ENCODE results near the gene AATK. TPM values are rescaled to one million over a fixed set of nuclear protein-coding genes. Genes with fewer than 3 reads are reported as not detected.

Gene AATK
- total and polyA plus RNA-seq, 2 of the 4 experiments (the other 2 are of a cell fraction) = under 0.01 to 0.21 TPM

DNA sequence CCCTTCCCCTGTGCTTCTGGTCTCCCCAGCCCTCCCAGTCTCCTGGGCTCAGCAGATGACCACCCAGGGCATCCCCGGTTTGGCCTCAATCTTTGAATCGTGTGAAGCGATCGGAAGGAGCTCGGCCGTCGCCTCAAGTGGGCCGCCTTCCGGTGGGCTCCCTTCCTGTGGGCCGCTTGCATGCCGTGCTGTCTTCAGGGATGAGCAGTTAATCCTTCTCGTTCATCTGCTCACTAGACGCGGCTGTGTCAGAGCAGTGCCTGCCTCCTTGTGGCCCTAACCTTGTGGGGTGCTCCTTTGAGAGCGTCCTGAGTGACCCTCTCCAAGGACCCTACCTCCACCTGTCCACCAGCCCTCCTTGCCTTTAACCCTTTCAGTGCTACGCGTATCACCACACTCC lies 90.7 kb downstream of the AATK start:
- TF ChIP-seq NFE2L2 (IDR thresholded peaks at IDR 0.05; ENCODE audit: low read depth, low read length) (no peak), FOS (IDR thresholded peaks at IDR 0.05; ENCODE audit: low read depth, low read length) (no peak), MAFK (IDR thresholded peaks at IDR 0.05; ENCODE audit: low read depth, low read length) (no peak), RFX5 (IDR thresholded peaks at IDR 0.05; ENCODE audit: low read depth, low read length) (no peak), POLR2A (IDR thresholded peaks at IDR 0.05; ENCODE audit: low read depth, low read length) (no peak), CEBPB (IDR thresholded peaks at IDR 0.05; ENCODE audit: low read depth, low read length) (no peak), CHD1 (IDR thresholded peaks at IDR 0.05; ENCODE audit: low read depth, low read length) (no peak), MXI1 (IDR thresholded peaks at IDR 0.05; ENCODE audit: borderline replicate concordance, low read depth, low read length) (no peak), MAZ (IDR thresholded peaks at IDR 0.05; ENCODE audit: borderline replicate concordance, low read depth, low read length) (no peak), BHLHE40 (IDR thresholded peaks at IDR 0.05; ENCODE audit: low read depth, low read length) (no peak), RCOR1 (IDR thresholded peaks at IDR 0.05; ENCODE audit: insufficient replicate concordance, low read length) (no peak)
- TF ChIP-seq, protein P1, sequence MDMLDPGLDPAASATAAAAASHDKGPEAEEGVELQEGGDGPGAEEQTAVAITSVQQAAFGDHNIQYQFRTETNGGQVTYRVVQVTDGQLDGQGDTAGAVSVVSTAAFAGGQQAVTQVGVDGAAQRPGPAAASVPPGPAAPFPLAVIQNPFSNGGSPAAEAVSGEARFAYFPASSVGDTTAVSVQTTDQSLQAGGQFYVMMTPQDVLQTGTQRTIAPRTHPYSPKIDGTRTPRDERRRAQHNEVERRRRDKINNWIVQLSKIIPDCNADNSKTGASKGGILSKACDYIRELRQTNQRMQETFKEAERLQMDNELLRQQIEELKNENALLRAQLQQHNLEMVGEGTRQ (IDR thresholded peaks at IDR 0.05; ENCODE audit: low read depth, low read length) = no peak
- TF ChIP-seq, protein P2, sequence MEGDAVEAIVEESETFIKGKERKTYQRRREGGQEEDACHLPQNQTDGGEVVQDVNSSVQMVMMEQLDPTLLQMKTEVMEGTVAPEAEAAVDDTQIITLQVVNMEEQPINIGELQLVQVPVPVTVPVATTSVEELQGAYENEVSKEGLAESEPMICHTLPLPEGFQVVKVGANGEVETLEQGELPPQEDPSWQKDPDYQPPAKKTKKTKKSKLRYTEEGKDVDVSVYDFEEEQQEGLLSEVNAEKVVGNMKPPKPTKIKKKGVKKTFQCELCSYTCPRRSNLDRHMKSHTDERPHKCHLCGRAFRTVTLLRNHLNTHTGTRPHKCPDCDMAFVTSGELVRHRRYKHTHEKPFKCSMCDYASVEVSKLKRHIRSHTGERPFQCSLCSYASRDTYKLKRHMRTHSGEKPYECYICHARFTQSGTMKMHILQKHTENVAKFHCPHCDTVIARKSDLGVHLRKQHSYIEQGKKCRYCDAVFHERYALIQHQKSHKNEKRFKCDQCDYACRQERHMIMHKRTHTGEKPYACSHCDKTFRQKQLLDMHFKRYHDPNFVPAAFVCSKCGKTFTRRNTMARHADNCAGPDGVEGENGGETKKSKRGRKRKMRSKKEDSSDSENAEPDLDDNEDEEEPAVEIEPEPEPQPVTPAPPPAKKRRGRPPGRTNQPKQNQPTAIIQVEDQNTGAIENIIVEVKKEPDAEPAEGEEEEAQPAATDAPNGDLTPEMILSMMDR (conservative IDR thresholded peaks at IDR 0.05; ENCODE audit: low read depth, low read length) = no peak
- TF ChIP-seq, protein P3, sequence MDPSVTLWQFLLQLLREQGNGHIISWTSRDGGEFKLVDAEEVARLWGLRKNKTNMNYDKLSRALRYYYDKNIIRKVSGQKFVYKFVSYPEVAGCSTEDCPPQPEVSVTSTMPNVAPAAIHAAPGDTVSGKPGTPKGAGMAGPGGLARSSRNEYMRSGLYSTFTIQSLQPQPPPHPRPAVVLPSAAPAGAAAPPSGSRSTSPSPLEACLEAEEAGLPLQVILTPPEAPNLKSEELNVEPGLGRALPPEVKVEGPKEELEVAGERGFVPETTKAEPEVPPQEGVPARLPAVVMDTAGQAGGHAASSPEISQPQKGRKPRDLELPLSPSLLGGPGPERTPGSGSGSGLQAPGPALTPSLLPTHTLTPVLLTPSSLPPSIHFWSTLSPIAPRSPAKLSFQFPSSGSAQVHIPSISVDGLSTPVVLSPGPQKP (IDR thresholded peaks at IDR 0.05; ENCODE audit: borderline replicate concordance, low read depth, low read length) = no peak
- Histone ChIP-seq H3K23ac (ENCODE audit: low read depth, low read length) (no peak overlapping the region), H2BK5ac (ENCODE audit: low read depth, low read length, poor library complexity, severe bottlenecking) (no peak overlapping the region), H2AK5ac (ENCODE audit: low read depth, low read length) (no peak overlapping the region), H3K79me1 (ENCODE audit: low read depth in 1 of 2, low read length in 2 of 2) (peaks cover 0 to 4% of the 10 kb centered on the region in 2 experiments; a peak in 1 of 4 replicates), H3K27ac (ENCODE audit: insufficient read depth, low read length) (no peak overlapping the region), H2BK120ac (ENCODE audit: low read depth, low read length) (no peak overlapping the region), H3K4ac (ENCODE audit: low read depth, low read length) (no peak overlapping the region), H3K4me3 (ENCODE audit: insufficient read depth, low read depth, low read length) (no peak overlapping the region), H3K4me1 (ENCODE audit: control insufficient read depth, insufficient read depth, low read length) (no peaks in the 10 kb centered on the region), H3K9me1 (ENCODE audit: insufficient read depth, low read length) (peaks cover 8% of the 10 kb centered on the region), H2BK20ac (ENCODE audit: low read depth, low read length) (no peak overlapping the region), H3K56ac (ENCODE audit: extremely low read depth, insufficient read depth, low read length) (no peak overlapping the region), H3K9me3 (ENCODE audit: control insufficient read depth, insufficient read depth, low read length) (no peaks in the 10 kb centered on the region), H3K14ac (replicated peaks; ENCODE audit: low read depth, low read length) (no peak overlapping the region), H4K8ac (ENCODE audit: low read depth in 2 of 2, low read length in 2 of 2) (no peak overlapping the region), H2AFZ (replicated peaks; ENCODE audit: low read length, poor library complexity) (no peak overlapping the region), H4K5ac (ENCODE audit: low read depth, low read length) (no peak overlapping the region), H3K18ac (ENCODE audit: low read depth, low read length) (no peak overlapping the region), H3K4me2 (ENCODE audit: low read depth, low read length) (no peak overlapping the region), H2BK15ac (ENCODE audit: low read depth, low read length) (no peak overlapping the region), H4K91ac (ENCODE audit: insufficient read depth, low read depth, low read length) (no peak overlapping the region), H3K9ac (ENCODE audit: low read depth, low read length) (no peak overlapping the region), H3K27me3 (ENCODE audit: control insufficient read depth, insufficient read depth, low read length) (no peaks in the 10 kb centered on the region), H2AK9ac (replicated peaks; ENCODE audit: low read depth, low read length, poor library complexity) (no peak overlapping the region), H3K36me3 (ENCODE audit: control insufficient read depth, insufficient read depth, low read length) (peaks cover 7% of the 10 kb centered on the region; the same call in 1 of the 2 replicates), H4K20me1 (ENCODE audit: insufficient read depth, low read length) (0 out of 2 replicates have a peak, but pooled peaks cover 4% of the 10 kb centered on the region)
- ATAC-seq (ENCODE audit: low read depth) = no peak
- WGBS, 2 experiments (ENCODE audit: extremely low coverage in 2 of 2, insufficient read length in 1 of 2) = 75% methylated on average over 11 of the region's 17 CpGs; no CpG with 5 or more reads in 1 of the 2 experiments
- in situ Hi-C loops (cut with MboI; ENCODE audit: low sequenced_read_pairs) (no loop called here), intact Hi-C loops (cut with micrococcal nuclease) (no loop called here), dilution Hi-C loops (cut with HindIII; ENCODE audit: low sequenced_read_pairs, unreplicated experiment) (no loop called here)
- BruUV-seq (replicated peaks) = no TSS peak
- no peak for DNase-seq
- ChIA-PET CTCF (no interaction called here), POLR2A (ENCODE audit: unreplicated experiment) (no interaction called here)

Measured in IMR-90 (cell line).